SK-MEL-5 (cell line): ENCODE measurements around the gene NEB. TPM values are rescaled to one million over a fixed set of nuclear protein-coding genes. Genes with fewer than 3 reads are reported as not detected.

Experiments used
- total RNA-seq: library from RNA; depleted of rRNA; stranded (reverse); fragments of >200 nt; shearing (Covaris generic); gene quantifications from 2 replicates; pipeline ENCODE4 v1.2.3, GENCODE V29; 2014; rRNA removed

The NEB gene
- total RNA-seq, 1 experiment from 2014 or later: 1.4 TPM

Other genes starting within 250 kb of the NEB start
- gene ARL5A, start 93.9 kb upstream of the NEB start, total RNA-seq: 52.7 and 57.5 TPM in 2 replicates